HEK293 (cell line): ENCODE data around the gene GRIP1.
A peak's percentile ranks its signal among the peaks of the same experiment; 100 is the strongest.

Source experiments
- CTCF ChIA-PET: fragments of 350-600 bp; formaldehyde crosslinking; extraction: SDS; loops from one replicate; lab custom pipeline; 2021; ENCODE audit warnings: antibody characterized with exemption; lab: Yijun Ruan, JAX
- POLR2A ChIA-PET: fragments of 300-600 bp; formaldehyde crosslinking; extraction: SDS; loops from one replicate; lab custom pipeline; 2020; ENCODE audit warnings: antibody characterized with exemption, inconsistent platforms; lab: Yijun Ruan, JAX
- H3K27ac ChIP-seq: fragments of 200-500 bp; sonication (Bioruptor generic); 2 replicates; pipeline ENCODE4 v1.5.1; 2014; ENCODE audit warnings: low read depth, low read length, control low read depth, inconsistent platforms; ENCODE audit errors: extremely low read depth
- H3K36me3 ChIP-seq, 2 experiments: fragments of 200-500 bp in 1 of 2; sonication (Bioruptor generic) in 1 of 2; 1 replicate in 1 of 2; 2 replicates in 1 of 2; pipeline ENCODE4 v1.5.1; 2014 to 2017; ENCODE audit warnings: inconsistent platforms in 2 of 2, low read length in 2 of 2; ENCODE audit not compliant: control insufficient read depth in 2 of 2, insufficient read depth in 1 of 2
- H3K4me1 ChIP-seq: fragments of 200-500 bp; sonication (Bioruptor generic); 2 replicates; pipeline ENCODE4 v1.5.1; 2014; ENCODE audit warnings: mild to moderate bottlenecking, low read length, inconsistent platforms; ENCODE audit not compliant: control insufficient read depth, insufficient read depth
- H3K4me3 ChIP-seq: 2 replicates; pipeline ENCODE4 v1.5.1; 2011; ENCODE audit warnings: low read depth, mild to moderate bottlenecking, control low read depth, low read length, moderate library complexity
- H3K9me3 ChIP-seq: fragments of 200-500 bp; sonication (Bioruptor generic); 2 replicates; pipeline ENCODE4 v1.5.1; 2014; ENCODE audit warnings: low read depth, low read length, inconsistent platforms; ENCODE audit not compliant: control insufficient read depth, insufficient read depth
- OSR2 ChIP-seq: fragments of 450-650 bp; formaldehyde crosslinking; IDR thresholded peaks from 2 replicates; pipeline ENCODE4 v1.5.1; 2016; ENCODE audit warnings: missing biosample characterization, missing genetic modification characterization
- ZBTB48 ChIP-seq: fragments of 450-650 bp; formaldehyde crosslinking; IDR thresholded peaks from 2 replicates; pipeline ENCODE4 v1.5.1; 2016; ENCODE audit warnings: missing biosample characterization, missing genetic modification characterization
- ZNF132 ChIP-seq: fragments of 450-650 bp; formaldehyde crosslinking; IDR thresholded peaks from 2 replicates; pipeline ENCODE4 v1.5.1; 2017; ENCODE audit warnings: missing biosample characterization, missing genetic modification characterization, borderline replicate concordance
- ZNF202 ChIP-seq: fragments of 450-650 bp; formaldehyde crosslinking; IDR thresholded peaks from 2 replicates; pipeline ENCODE4 v1.5.1; 2016; ENCODE audit warnings: missing biosample characterization, missing genetic modification characterization, borderline replicate concordance
- ZNF302 ChIP-seq: fragments of 450-650 bp; formaldehyde crosslinking; IDR thresholded peaks from 2 replicates; pipeline ENCODE4 v1.5.1; 2016; ENCODE audit warnings: missing biosample characterization, missing genetic modification characterization, low read depth
- ZNF341 ChIP-seq: fragments of 450-650 bp; formaldehyde crosslinking; IDR thresholded peaks from 2 replicates; pipeline ENCODE4; 2016; ENCODE audit warnings: low read depth, missing biosample characterization, missing genetic modification characterization
- ZNF350 ChIP-seq: fragments of 450-650 bp; formaldehyde crosslinking; IDR thresholded peaks from 2 replicates; pipeline ENCODE4 v1.5.0; 2017; ENCODE audit warnings: missing biosample characterization, mild to moderate bottlenecking, missing genetic modification characterization
- ZNF426 ChIP-seq: fragments of 450-650 bp; formaldehyde crosslinking; IDR thresholded peaks from 2 replicates; pipeline ENCODE4 v1.5.1; 2017; ENCODE audit warnings: missing biosample characterization, missing genetic modification characterization, mild to moderate bottlenecking, inconsistent platforms, moderate library complexity
- ZNF501 ChIP-seq: fragments of 450-650 bp; formaldehyde crosslinking; IDR thresholded peaks from 2 replicates; pipeline ENCODE4 v1.5.1; 2016; ENCODE audit warnings: missing biosample characterization, missing genetic modification characterization
- ZNF510 ChIP-seq: fragments of 450-650 bp; formaldehyde crosslinking; IDR thresholded peaks from 2 replicates; pipeline ENCODE4 v1.5.1; 2018; ENCODE audit warnings: mild to moderate bottlenecking, missing genetic modification characterization, missing biosample characterization; ENCODE audit not compliant: insufficient replicate concordance
- ZNF596 ChIP-seq: fragments of 450-650 bp; IDR thresholded peaks from 2 replicates; pipeline ENCODE4 v1.5.0; 2018; ENCODE audit warnings: missing biosample characterization, mild to moderate bottlenecking, missing genetic modification characterization, moderate library complexity
- ZNF629 ChIP-seq: fragments of 450-650 bp; formaldehyde crosslinking; IDR thresholded peaks from 2 replicates; pipeline ENCODE4 v1.5.1; 2017; ENCODE audit warnings: missing biosample characterization, missing genetic modification characterization
- ZNF654 ChIP-seq: fragments of 450-650 bp; formaldehyde crosslinking; IDR thresholded peaks from 2 replicates; pipeline ENCODE4 v1.5.1; 2016; ENCODE audit warnings: low read depth, missing biosample characterization, missing genetic modification characterization
- TF ChIP-seq, protein P1 (sequence below): fragments of 450-650 bp; IDR thresholded peaks from 2 replicates; pipeline ENCODE4 v1.5.1; 2018; ENCODE audit warnings: missing biosample characterization, mild to moderate bottlenecking, missing genetic modification characterization
- TF ChIP-seq, protein P2 (sequence below): fragments of 450-650 bp; formaldehyde crosslinking; IDR thresholded peaks from 2 replicates; pipeline ENCODE4 v1.5.1; 2017; ENCODE audit warnings: missing biosample characterization, mild to moderate bottlenecking, missing genetic modification characterization, moderate library complexity
- TF ChIP-seq, protein P3 (sequence below): fragments of 450-650 bp; formaldehyde crosslinking; IDR thresholded peaks from 2 replicates; pipeline ENCODE4 v1.5.1; 2017; ENCODE audit warnings: missing biosample characterization, missing genetic modification characterization

The GRIP1 gene

DNA sequence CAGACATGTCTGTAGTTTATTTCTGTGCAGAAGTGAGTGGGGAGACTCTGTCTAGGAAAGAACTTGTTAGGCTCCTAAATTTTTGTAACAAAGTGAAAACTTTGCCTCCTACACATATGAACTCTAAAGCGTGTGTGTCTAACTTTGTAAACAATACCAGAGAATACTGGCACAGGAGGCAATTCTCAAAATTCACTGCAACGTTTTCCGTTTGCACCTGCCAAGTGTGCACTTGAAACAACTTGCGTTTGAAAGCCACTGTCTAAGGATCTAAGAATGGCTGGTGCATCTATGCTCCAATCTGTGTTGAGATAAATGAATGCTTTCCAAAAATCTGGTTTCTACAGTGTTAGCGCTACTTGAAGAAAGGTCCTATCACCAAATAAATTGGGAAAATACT lies 15.3 kb downstream of the GRIP1 start:
- Histone ChIP-seq H3K4me3 (no peak overlapping the region), H3K36me3 (no peaks in the 10 kb centered on the region), H3K9me3 (no peaks in the 10 kb centered on the region), H3K4me1 (peaks cover 9% of the 10 kb centered on the region), H3K27ac (no peak overlapping the region)
- TF ChIP-seq ZNF629, result no peak
- TF ChIP-seq ZNF302 (tag by site-specific recombination), result no peak
- TF ChIP-seq, protein P1, sequence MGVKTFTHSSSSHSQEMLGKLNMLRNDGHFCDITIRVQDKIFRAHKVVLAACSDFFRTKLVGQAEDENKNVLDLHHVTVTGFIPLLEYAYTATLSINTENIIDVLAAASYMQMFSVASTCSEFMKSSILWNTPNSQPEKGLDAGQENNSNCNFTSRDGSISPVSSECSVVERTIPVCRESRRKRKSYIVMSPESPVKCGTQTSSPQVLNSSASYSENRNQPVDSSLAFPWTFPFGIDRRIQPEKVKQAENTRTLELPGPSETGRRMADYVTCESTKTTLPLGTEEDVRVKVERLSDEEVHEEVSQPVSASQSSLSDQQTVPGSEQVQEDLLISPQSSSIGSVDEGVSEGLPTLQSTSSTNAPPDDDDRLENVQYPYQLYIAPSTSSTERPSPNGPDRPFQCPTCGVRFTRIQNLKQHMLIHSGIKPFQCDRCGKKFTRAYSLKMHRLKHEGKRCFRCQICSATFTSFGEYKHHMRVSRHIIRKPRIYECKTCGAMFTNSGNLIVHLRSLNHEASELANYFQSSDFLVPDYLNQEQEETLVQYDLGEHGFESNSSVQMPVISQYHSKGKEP (tag by site-specific recombination), result no peak
- no peak for TF ChIP-seq ZNF510 (tag by site-specific recombination)
- no peak for TF ChIP-seq ZNF596 (tag by site-specific recombination)
- CTCF ChIA-PET, result no interaction called here
- POLR2A ChIA-PET, result no interaction called here

DNA sequence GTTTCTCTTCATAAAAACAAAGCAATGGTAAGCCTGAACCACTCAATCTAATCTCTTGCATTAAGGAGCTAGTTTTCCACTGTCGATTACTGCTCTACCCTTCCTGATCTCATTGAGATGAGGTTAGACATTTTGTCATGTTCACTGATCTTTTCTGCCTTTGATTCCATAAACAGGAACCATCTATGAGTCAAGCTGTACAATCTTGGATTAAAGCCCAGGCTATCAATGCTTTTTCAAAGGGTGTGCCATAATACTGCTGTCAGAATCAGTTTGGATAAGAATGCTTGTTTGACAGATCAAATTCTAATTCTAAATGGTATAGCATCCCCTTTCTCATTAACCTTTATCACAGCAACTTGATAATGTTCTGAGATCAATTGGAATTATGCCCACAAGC lies 16.1 kb downstream of the GRIP1 start:
- ChIA-PET POLR2A (no interaction called here), CTCF (no interaction called here)
- peaks cover 2% of the 10 kb centered on the region for H3K4me1 ChIP-seq
- H3K4me3 ChIP-seq, result no peak overlapping the region
- no peak overlapping the region for H3K27ac ChIP-seq
- H3K36me3 ChIP-seq, result no peaks in the 10 kb centered on the region
- TF ChIP-seq, protein P2, sequence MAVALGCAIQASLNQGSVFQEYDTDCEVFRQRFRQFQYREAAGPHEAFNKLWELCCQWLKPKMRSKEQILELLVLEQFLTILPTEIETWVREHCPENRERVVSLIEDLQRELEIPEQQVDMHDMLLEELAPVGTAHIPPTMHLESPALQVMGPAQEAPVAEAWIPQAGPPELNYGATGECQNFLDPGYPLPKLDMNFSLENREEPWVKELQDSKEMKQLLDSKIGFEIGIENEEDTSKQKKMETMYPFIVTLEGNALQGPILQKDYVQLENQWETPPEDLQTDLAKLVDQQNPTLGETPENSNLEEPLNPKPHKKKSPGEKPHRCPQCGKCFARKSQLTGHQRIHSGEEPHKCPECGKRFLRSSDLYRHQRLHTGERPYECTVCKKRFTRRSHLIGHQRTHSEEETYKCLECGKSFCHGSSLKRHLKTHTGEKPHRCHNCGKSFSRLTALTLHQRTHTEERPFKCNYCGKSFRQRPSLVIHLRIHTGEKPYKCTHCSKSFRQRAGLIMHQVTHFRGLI, result peak; percentile 74; the same call in 1 of the 2 replicates
- TF ChIP-seq ZNF654 (tag by site-specific recombination) (no peak), ZBTB48 (no peak)
- TF ChIP-seq, protein P3, sequence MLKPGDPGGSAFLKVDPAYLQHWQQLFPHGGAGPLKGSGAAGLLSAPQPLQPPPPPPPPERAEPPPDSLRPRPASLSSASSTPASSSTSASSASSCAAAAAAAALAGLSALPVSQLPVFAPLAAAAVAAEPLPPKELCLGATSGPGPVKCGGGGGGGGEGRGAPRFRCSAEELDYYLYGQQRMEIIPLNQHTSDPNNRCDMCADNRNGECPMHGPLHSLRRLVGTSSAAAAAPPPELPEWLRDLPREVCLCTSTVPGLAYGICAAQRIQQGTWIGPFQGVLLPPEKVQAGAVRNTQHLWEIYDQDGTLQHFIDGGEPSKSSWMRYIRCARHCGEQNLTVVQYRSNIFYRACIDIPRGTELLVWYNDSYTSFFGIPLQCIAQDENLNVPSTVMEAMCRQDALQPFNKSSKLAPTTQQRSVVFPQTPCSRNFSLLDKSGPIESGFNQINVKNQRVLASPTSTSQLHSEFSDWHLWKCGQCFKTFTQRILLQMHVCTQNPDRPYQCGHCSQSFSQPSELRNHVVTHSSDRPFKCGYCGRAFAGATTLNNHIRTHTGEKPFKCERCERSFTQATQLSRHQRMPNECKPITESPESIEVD (tag by site-specific recombination), result peak; percentile 53; the same call in 1 of the 2 replicates
- H3K9me3 ChIP-seq, result no peaks in the 10 kb centered on the region

DNA sequence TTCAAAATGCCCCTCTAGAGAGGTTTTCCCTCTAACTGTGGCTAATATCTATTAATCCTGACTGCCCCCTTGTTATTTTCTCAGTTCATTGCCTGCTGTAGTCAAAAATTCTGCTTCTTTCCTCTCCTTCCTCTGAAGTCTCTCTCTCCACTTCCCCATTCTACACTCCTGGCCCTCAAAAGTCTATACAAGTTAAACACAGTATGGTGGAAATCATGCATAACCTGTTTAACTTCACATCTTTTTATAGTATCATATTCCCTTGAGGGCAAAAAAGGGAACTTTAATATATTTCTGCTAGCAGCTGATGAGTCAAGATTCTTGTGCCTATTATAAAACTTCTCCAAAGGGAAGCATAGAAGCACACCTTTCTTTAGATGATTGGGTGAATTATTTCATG lies 16.7 kb downstream of the GRIP1 start:
- ChIA-PET CTCF (no interaction called here), POLR2A (no interaction called here)
- peaks cover 2% of the 10 kb centered on the region; the same call in 1 of the 2 replicates for H3K4me1 ChIP-seq
- TF ChIP-seq ZNF202, result no peak
- no peak for TF ChIP-seq ZNF501
- TF ChIP-seq ZNF426, result no peak
- TF ChIP-seq ZNF341, result no peak
- TF ChIP-seq, protein P3 (tag by site-specific recombination), result no peak
- no peak for TF ChIP-seq ZNF132 (tag by site-specific recombination)
- no peak for TF ChIP-seq ZNF350
- no peak for TF ChIP-seq OSR2 (tag by site-specific recombination)
- no peaks in the 10 kb centered on the region for H3K9me3 ChIP-seq
- no peak overlapping the region for H3K27ac ChIP-seq
- H3K36me3 ChIP-seq, result no peaks in the 10 kb centered on the region
- no peak overlapping the region for H3K4me3 ChIP-seq
